Measurements from ENCODE around the gene GBP1.
"Not testable (repeated sequence)": the region's sequence is repeated elsewhere in the genome, so short reads cannot be mapped to it uniquely, and the experiment has no call there.

GBP1 gene

GRCh38 chr1:89022167-89022959, 42.6 kb downstream of the GBP1 start, which contains the start of gene GBP3:
TSS of gene GBP3 (minus strand) at chr1:89022866. CDS start at chr1:89020721, 2,145 bp downstream.
- in situ Hi-C loops (cut with MboI; ENCODE audit: low sequenced_read_pairs), result no loop called here
- no peaks in the 10 kb centered on the region for H3K36me3 ChIP-seq (replicated peaks)
- DNase-seq (ENCODE audit: low spot score in 2 of 2), result no peak
- H3K9me3 ChIP-seq, result no peaks in the 10 kb centered on the region
- no peaks in the 10 kb centered on the region for H3K4me1 ChIP-seq
- H3K4me3 ChIP-seq, result no peak within 1 kb of the TSS
- H3K27me3 ChIP-seq (ENCODE audit: low read depth), result no peaks in the 10 kb centered on the region

GRCh38 chr1:89018318-89018717, 46.7 kb downstream of the GBP1 start:
- H3K9me3 ChIP-seq; DNase-seq (ENCODE audit: low spot score in 2 of 2); H3K4me3 ChIP-seq; H3K4me1 ChIP-seq; H3K27me3 ChIP-seq (ENCODE audit: low read depth); in situ Hi-C loops (cut with MboI; ENCODE audit: low sequenced_read_pairs); H3K36me3 ChIP-seq (replicated peaks): not testable (repeated sequence)

GRCh38 chr1:89008511-89008910, 56.5 kb downstream of the GBP1 start:
- no peaks in the 10 kb centered on the region for H3K36me3 ChIP-seq (replicated peaks)
- in situ Hi-C loops (cut with MboI; ENCODE audit: low sequenced_read_pairs), result no loop called here
- no peaks in the 10 kb centered on the region for H3K9me3 ChIP-seq
- H3K27me3 ChIP-seq (ENCODE audit: low read depth), result peaks cover 4% of the 10 kb centered on the region
- no peak for DNase-seq (ENCODE audit: low spot score in 2 of 2)
- H3K4me3 ChIP-seq, result no peak overlapping the region
- no peaks in the 10 kb centered on the region for H3K4me1 ChIP-seq

GRCh38 chr1:89005286-89006151, 59.5 kb downstream of the GBP1 start:
- Histone ChIP-seq H3K36me3 (replicated peaks) (no peaks in the 10 kb centered on the region), H3K4me3 (no peak overlapping the region), H3K4me1 (no peaks in the 10 kb centered on the region), H3K27me3 (ENCODE audit: low read depth) (peaks cover 8% of the 10 kb centered on the region), H3K9me3 (no peaks in the 10 kb centered on the region)
- no peak for DNase-seq (ENCODE audit: low spot score in 2 of 2)
- in situ Hi-C loops (cut with MboI; ENCODE audit: low sequenced_read_pairs), result no loop called here

Data from HAP-1 (cell line).